GM18867 (cell line): Measurements from ENCODE around the gene MYBBP1A.

Source experiments
- ATAC-seq: cut with Tn5 transposase; IDR thresholded peaks from one replicate; pipeline ENCODE4 v1.9.1; 2021; ENCODE audit warnings: mild to moderate bottlenecking, moderate library complexity; ENCODE audit not compliant: unreplicated experiment

MYBBP1A gene

GRCh38 chr17:4549781-4550533 is 5.2 kb downstream of the MYBBP1A start:
- ATAC-seq = no peak

- no peak for ATAC-seq
Measured at GRCh38 chr17:4548721-4549531, 6.3 kb downstream of the MYBBP1A start.

GRCh38 chr17:4548061-4548461 is 7.1 kb downstream of the MYBBP1A start:
- ATAC-seq = no peak

GRCh38 chr17:4547118-4547906 is 7.9 kb downstream of the MYBBP1A start:
- ATAC-seq = no peak

GRCh38 chr17:4545217-4545951 is 9.8 kb downstream of the MYBBP1A start:
- ATAC-seq = no peak

- ATAC-seq = no peak
Measured at GRCh38 chr17:4544951-4545216, 10.3 kb downstream of the MYBBP1A start.

GRCh38 chr17:4544135-4544950 is 10.8 kb downstream of the MYBBP1A start:
- no peak for ATAC-seq

GRCh38 chr17:4543557-4544026 is 11.6 kb downstream of the MYBBP1A start:
- ATAC-seq = no peak

GRCh38 chr17:4542726-4543191 is 12.4 kb downstream of the MYBBP1A start:
- ATAC-seq = no peak

GRCh38 chr17:4542003-4542725 is 13.0 kb downstream of the MYBBP1A start:
- ATAC-seq = no peak

- no peak for ATAC-seq
Measured at GRCh38 chr17:4541328-4542002, 13.7 kb downstream of the MYBBP1A start.

GRCh38 chr17:4540687-4541327 is 14.4 kb downstream of the MYBBP1A start:
- ATAC-seq = no peak

- ATAC-seq = no peak
Measured at GRCh38 chr17:4540224-4540651, 14.9 kb downstream of the MYBBP1A start.

GRCh38 chr17:4539576-4540223 is 15.5 kb downstream of the MYBBP1A start:
- no peak for ATAC-seq

- ATAC-seq = no peak
Measured at GRCh38 chr17:4539025-4539424, 16.2 kb downstream of the MYBBP1A start.

GRCh38 chr17:4538236-4539002 is 16.8 kb downstream of the MYBBP1A start:
- ATAC-seq = no peak
